HG02571 (cell line): ENCODE results near the gene KLHL29.

Source experiments
- ATAC-seq: cut with Tn5 transposase; IDR thresholded peaks from one replicate; pipeline ENCODE4 v1.9.1; 2021; ENCODE audit warnings: mild to moderate bottlenecking, moderate library complexity; ENCODE audit not compliant: unreplicated experiment

The KLHL29 gene

GRCh38 chr2:23640711-23641110 is 255.7 kb downstream of the KLHL29 start:
- no peak for ATAC-seq

GRCh38 chr2:23642516-23642915 is 257.5 kb downstream of the KLHL29 start:
- no peak for ATAC-seq

GRCh38 chr2:23645230-23645808 is 260.3 kb downstream of the KLHL29 start:
- no peak for ATAC-seq

DNA sequence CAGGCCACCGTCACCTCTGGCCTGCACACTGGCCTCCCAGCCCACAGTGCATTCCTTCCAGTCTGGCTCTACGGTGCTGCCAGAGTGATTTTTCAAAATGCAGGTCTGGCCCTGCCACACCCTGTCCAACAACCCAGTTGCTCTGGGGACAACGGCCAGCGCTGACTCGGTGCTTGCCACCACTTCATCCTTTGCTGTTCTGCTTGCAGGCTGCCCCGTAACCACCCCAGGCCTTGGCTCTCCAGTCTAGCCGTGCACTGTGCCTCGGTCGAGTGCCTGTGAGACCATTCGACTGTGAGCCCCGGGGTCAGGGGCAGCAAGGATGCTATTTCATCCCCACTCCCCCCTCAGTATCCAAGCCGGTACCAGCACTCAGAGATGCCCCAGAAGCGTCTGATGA is 262.6 kb downstream of the KLHL29 start:
- ATAC-seq = no peak

- ATAC-seq = no peak
These were observed 264.3 kb downstream of the KLHL29 start for GRCh38 chr2:23649303-23649702.

DNA sequence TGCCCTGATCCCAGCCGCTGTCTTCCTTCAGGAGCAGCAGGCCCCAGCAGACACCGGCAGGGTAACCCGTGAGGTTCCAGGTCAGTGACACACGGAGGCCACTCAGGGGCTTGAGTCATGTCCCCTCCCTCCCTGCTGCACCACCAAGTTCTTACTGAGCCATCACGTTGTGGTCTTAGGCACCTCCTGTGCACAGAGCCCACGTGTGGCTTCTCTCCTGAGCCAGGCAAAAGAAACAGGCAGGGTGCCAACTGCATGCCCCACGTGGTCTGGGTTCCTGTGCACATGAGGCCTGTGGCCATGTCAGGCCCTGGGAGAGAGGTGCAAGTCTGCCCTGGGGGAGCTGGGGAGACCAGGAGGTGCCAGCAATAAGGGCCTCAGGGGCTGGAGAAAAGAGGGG is 264.8 kb downstream of the KLHL29 start:
- ATAC-seq = no peak

DNA sequence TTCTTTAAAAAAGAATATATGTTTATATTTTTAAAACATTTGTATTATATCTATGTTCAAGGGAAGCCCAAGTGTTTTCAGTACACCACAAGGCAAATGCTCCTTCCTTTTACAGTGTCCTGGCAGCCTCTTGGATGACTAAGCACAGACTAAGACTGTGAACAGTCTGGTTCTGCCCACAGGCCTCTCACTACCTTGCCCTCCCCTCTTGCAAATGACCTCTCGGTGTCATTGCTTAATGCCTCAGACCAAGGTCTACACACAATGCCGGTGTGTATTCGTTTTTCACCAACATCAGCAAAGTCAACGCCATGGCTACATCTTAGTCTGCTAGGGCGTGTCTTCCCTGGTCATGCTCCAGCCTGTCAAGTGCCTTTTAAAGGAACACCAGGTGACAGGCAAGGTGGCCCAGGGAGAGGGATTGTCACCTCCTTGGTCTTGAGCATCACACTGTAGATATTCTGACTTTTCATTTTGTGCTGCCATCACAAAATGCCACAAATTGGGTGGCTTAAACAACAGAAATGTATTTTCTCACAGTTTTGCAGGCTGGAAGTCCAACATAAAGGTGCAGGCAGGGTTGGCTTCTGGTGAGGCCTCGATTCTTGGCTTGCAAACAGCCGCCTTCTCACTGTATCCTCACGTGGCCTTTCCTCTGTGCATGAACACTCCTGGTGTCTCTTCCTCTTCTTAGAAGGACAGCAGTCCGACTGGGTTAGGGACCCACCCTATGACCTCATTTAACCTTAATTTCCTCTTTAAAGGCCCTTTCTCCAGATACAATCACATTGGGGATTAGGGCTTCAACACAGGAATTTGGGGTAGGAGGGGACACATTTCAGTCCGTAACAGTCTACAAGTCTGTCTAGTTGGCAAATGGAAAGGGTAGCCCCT is 266.5 kb downstream of the KLHL29 start:
- no peak for ATAC-seq

DNA sequence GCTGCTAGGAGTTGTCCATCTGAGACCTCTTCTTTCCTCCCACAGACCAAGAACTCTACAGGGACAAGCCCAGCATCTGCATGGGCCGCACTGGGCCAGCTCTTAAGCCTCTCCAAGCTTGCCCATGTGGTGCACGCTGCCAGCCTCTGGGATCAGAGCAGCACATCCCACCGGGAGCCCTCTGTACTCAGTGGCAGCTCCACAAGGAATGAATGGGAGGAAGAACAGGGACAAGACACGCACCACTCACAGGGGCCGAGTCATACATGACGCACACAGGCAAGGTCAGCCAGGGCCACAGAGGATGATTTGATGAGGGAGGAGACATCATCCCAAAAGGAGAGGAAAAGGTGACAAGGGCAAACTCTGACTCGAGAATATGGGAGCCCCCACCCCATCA is 268.3 kb downstream of the KLHL29 start:
- ATAC-seq = no peak

GRCh38 chr2:23654756-23655155 is 269.8 kb downstream of the KLHL29 start:
- ATAC-seq = no peak

GRCh38 chr2:23655934-23656596 is 271.1 kb downstream of the KLHL29 start:
- no peak for ATAC-seq

DNA sequence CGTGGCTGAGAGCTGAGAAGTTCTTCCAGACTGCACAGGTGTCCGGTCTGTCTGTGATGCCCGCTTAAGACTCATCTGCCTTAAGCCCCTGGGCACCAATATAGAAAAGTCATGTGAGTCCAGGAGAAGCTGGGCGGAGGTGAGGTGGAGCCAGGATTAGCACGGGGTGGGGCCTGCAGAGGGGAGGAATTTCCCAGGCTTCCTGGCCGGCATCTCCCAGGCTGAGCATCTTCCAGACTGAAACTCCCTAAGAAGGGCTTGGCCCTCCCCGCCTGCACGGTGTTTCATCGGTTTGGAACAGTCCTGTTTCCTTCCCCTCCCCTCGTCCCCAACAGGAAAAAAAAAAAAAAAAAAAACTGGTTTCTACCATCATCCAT is 271.6 kb downstream of the KLHL29 start:
- ATAC-seq = no peak

- ATAC-seq = no peak
These were observed 272.4 kb downstream of the KLHL29 start for GRCh38 chr2:23657371-23657770.

DNA sequence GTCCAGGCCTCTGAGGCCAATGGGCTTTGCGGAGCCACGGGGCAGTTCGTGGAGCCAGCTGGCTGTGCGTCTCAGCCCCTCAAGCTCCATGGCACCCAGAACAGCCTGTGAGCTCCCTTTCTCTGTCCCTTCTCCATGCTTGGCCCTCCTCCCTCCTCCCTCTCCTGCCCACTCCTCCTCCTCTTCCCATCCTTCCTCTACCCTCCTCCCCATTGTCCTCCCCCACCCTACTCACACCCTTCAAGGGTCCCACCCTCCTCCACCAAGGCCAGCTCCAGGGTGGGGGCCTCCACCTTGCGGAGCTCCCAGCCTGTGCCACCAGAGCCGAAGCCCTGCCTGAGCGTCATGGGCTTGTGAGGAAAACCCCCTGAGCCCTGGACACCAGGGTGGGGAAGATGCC is 273.0 kb downstream of the KLHL29 start:
- no peak for ATAC-seq

DNA sequence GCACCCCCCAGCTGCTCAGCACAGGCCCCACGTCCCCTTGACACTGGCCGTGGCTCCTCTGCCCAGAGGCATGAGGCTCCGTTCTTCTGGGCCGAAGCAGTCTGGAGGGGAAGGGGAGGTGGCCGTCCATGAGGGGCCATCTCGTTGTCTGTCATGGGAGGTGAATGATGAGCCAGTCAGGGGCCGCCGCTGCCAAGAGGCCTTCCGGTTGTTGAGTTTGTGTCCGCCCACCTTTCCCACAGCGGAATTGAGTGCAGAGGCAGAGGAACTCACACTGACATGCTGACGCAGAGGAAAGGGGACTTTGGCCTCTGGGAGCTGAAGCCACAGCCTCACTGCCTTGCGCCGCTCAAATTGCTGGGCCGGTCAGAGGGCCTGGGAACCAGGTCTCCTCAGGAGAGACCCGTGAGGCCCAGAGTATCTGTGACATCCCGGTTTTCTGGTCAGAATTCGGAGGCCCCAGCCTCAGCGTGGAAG is 273.5 kb downstream of the KLHL29 start:
- no peak for ATAC-seq

GRCh38 chr2:23659328-23659727 is 274.3 kb downstream of the KLHL29 start:
- no peak for ATAC-seq

DNA sequence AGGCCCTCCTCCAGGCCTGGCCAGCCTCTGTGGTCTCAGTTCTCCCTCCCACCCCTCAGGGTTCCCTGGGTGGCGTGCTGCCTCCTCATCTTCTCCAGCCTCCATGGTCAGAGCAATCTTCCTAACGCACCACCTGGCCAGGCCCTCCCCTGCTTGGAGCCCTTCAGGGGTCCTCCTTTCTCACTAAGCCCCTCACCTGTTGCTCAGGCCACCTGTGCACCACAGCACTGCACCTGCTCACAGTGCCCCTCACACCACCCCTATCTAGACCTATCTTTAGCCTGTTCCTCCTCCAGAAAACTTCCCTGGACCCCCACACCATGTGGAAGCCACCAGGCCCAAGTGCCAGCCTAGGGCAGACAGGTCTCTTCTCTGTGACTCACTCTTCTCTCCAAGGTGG is 274.8 kb downstream of the KLHL29 start:
- no peak for ATAC-seq

GRCh38 chr2:23660237-23660636 is 275.3 kb downstream of the KLHL29 start:
- ATAC-seq = no peak

DNA sequence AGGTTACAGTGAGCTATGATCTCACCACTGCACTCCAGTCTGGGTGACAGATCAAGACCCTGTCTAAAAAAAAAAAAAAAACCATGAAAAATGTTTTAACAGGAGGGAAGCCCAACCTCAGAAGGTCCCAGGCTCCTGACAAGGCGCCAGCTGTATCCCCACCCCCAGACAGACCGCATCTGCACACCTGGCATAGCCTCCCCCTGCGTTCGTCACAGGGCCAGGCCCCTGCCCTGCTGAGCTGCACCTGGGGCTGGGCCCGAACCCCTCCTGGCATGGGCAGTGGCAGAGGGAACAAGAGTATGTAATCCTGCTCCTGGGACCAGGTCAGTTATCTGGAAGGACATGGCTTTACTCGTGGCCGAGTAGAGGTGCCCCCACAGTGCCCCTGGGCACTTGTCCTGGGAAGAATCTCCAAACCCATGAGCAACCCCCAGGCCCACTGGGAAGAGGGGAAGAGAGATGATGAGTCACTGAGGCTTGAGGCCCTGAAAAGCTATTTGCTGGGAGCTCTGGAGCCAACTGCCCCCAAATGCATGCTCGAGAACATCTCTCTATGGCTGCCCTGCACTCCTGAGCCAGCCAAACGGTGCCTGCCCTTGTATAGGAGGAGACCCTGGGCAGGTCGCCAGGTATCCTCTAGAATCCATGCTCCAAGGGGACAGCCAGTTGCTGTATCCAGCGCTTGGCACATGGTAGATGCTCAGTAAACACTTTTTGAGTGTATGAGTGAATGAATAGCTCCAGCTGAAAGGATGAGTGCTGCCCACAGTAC is 276.5 kb downstream of the KLHL29 start:
- ATAC-seq = no peak

GRCh38 chr2:23662466-23662865 is 277.5 kb downstream of the KLHL29 start:
- ATAC-seq = no peak

DNA sequence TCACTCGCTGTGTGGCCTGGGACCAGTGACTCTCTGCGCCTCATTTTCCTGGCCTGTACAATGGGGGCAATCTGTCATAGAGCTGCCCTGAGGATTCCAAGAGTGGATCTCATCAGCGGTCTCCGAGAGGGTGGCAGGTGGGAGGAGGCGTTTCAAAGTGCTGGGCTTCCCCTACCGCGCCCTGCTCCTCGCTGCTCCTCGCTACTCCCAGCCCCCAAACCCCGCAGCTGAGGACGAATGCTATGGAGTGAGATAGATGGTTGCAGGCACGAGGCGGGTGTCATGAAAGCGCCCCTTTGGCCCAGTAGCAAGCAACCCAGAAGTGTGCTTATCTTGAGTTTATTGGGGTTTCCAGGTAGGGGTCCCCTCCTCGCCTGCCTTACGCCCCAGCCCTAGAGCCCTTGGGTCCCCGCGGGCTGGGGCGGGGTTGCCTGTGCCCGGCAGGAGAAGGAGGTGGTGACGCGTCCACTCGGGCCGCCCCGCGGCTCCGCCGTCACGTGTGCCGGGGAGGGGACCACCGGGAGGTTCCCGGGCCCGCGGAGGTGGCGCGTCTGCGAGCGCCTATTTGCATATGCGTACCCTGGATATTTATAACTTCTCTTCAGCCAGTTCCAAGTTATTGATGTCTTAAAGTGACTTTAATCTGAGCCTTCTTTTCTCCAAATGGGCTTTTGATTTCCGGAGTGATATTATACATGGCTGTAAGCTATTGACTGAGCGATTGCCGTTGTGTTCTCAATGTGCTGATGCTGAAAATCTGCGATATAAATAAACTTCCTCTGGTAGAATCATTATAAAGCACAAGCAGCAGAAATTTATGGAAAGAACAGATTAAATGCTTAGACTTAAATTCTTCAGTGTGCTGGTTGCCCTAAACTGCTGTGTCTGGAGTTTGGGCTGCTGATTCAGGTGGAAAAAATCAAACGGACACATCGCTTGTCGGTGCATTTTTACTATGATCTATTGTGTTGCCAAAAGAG is 278.3 kb downstream of the KLHL29 start:
- no peak for ATAC-seq
